NCI-H345 treated with DMSO at 0.1 percent for 48 hours (cell line): ENCODE results near the gene SEBOX.
A peak's percentile ranks its signal among the peaks of the same experiment; 100 is the strongest.

Experiments used
- DNase-seq: peaks from one replicate; lab custom pipeline; 2025; ENCODE audit not compliant: unreplicated experiment; lab: John Stamatoyannopoulos, UW

The SEBOX gene

DNA sequence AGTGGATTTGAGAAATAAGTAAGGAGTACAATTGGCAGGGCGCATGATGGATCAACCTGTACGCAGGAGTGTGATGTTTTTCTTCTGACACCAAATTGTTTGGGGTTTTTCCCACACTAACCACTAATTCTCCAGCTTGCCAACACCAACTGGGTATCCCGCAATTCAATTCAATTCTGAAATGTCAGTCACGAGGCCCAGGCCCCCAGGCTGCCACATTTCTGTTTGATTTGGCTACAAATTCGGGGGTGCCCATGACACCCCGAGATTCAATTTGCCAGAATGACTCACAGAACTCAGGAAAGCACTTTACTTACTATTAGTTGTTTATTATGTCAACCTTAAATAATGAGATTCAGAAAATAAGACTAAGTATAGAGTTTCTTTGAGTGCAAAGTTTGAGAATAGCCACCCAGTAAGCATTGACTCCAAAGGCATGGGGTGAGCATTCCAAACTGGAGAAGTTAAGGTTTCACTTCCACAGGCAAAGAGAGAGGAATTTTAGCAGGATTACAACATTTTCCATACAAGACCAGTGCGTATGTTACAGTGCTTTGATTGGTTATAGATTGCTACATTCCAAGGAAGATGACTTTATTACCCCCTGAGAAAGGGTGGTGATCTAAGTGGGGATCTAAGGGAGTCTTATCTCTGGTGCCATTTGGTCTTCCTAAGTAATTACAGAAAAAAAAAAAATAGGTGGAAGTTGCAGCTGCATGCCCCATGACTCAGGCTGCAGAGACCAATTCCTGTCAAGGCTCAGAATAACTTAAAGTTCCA is 29.5 kb upstream of the SEBOX start:
- DNase-seq: no peak

DNA sequence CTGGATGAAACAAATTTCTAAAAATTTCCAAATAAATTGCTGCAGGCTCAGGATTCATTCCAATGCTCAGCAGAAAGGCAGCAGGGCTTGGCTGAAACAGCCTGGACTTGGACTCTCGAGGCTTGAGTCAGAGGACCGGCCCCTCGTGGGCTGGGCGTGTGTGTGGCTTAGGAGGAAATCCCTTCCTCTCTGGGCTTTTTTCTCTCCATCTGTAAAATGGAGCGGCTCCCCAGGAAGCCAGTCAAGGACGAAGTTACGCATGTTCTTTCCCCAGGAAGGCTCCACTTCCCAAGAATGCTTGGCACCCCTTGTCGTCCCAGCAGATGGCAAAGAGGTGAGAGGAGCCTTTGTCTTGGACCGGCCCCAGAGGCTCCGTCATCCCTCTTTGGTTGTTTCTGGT is 27.5 kb upstream of the SEBOX start:
- no peak for DNase-seq

DNA sequence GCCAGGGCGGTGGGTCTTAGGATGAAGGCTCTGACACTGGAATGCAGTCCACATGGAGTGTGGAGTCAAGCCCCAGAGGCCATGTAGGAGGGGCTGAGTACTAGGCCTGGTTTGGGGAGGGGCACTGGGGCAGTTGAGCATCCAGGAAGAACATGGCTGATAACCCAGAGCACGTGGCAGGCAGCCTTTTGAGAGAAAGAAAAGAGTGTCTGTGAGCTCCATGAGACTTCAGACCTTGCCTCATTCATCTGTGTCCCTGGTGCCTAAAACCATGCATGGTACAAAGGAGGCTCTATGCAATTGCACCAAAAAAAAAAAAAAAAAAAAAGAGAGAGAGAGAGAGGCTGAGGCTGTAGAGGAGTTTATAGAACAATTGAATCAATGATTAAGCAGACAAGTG is 26.4 kb upstream of the SEBOX start:
- no peak for DNase-seq

DNA sequence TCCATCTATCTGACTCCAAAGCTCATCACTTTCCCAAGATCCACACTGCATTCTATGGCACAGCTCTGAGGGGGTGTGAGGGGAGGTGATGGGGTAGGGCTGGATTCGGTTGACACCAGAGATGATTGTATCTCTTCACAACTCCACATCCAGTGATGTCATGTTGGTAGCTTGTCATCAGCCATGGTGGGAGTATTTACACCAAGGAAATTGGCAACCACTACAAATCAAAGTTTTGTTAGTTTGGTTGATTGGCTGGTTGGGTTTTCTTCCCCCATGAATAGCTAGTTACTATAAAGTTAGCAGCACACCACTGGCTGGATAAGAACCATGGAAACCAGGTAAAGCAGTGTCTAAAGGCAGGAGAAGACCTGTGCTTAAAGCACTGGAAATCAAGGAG is 26.0 kb upstream of the SEBOX start:
- no peak for DNase-seq

DNA sequence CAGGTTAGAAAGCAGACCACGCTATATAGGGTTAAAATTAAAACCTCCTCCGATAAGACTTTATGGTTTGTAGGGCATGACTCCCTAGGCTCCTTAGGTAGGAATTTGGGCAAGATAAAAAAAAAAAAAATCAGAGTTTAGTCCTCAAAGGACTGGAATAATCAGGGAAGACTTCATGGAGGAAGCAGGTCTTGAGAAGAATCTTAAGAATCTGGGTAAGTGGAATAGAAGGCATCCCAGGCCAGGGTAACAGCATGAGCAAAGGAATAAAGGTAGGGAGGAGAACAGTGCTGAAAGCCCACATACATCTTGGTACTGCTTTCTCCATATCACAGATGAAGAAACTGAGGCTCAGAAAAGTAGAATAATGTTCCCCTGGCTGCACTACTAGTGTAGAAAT is 25.6 kb upstream of the SEBOX start:
- no peak for DNase-seq

DNA sequence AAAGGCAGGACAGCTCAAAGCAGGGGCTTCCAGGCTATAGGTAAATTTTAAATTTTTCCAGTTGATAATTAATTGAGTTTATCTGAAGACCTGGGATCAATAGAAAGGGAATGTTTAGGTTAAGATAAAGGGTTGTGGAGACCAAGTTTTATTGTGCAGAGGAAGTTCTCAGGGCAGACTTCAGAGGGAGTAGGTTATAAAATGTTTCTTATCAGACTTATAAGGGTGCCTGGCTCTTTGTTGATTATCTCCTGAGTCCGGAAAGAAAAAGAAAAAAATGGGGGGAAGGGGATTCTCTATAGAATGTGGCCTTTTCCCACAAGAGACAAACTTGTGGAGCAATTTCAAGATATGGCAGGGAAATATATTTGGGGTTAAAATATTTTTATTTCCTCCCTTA is 25.1 kb upstream of the SEBOX start:
- no peak for DNase-seq

DNA sequence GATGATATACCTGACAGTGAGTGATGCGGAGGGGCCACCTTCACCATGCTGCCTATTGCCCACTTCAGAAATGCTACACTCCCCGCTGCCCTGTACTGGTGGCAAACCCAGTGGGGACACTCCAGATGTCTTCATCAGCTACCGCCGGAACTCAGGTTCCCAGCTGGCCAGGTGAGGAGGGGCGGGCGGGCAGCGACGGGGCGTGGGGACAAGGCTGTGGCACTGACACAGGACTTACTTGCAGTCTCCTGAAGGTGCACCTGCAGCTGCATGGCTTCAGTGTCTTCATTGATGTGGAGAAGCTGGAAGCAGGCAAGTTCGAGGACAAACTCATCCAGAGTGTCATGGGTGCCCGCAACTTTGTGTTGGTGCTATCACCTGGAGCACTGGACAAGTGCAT is 23.1 kb upstream of the SEBOX start:
- no peak for DNase-seq

DNA sequence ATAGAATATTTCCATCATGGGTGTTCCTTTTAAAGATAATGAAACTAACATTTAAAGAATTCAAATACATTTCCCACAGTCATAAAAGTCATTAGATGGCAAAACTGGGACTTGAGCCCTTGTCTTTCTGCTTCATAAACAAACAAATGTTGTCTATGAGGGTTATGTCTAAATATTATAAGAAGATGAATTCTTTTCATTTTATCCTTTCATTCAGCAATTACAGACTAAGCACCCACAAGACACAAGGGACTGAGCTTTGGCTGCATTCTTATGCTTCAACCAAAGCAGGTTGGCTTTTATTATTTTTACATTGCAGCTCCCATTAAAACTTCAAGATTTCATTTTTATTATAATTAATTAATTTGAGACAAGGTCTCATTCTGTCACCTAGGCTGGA is 21.4 kb upstream of the SEBOX start:
- no peak for DNase-seq

DNA sequence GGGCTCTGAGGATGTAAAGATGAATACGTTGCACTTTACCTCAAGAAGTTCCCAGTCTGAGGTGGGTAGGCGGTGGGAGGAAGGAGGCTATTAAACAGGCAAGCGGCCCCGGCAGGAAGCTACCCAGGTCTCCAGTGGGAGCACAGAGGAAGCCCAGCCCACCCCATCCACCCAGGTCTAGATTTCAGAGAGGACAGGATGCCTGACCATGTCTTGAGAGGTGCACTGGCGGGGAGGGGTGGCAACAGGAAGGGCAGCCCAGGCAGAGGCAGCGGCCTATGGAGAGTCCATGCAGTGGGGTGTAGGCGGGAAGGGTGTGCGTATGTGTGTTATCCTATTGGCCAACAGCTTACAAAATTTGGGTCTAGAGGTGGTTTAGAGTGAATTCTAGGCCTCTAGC is 20.4 kb upstream of the SEBOX start:
- no peak for DNase-seq

DNA sequence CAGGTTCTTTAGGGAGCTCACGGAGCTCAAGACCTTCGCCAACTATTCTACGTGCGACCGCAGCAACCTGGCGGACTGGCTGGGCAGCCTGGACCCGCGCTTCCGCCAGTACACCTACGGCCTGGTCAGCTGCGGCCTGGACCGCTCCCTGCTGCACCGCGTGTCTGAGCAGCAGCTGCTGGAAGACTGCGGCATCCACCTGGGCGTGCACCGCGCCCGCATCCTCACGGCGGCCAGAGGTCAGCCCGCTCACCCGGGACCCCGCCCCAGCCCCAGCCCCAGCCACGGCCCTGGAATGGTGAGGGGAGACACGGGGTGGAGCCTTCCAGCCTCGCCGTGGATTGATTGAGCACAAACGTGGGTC is 20.0 kb upstream of the SEBOX start:
- DNase-seq: no peak

DNA sequence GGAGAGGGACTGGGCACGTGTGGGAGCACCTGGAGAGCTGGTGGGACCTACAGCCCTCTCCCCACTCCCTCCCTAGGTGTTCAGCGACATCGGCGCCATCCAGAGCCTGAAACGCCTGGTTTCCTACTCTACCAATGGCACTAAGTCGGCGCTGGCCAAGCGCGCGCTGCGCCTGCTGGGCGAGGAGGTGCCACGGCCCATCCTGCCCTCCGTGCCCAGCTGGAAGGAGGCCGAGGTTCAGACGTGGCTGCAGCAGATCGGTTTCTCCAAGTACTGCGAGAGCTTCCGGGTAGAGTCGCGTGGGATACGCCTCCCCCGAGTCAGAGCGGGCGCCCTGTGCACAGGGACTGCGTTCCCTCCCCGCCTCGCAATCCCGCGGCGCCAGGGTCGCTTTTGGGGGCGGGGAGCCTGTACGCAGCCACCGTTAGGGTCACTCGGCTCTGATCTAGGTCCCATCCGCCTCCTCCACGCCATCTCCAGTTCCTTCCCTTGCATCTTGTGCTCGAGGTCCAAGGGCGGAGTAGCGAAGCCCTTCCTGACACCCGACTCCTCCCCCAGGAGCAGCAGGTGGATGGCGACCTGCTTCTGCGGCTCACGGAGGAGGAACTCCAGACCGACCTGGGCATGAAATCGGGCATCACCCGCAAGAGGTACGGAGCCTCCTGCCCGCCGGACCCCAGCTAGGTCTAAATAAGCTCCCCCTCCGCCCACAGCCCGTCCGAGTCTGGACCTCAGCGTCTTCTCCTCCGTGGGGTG is 19.5 kb upstream of the SEBOX start:
- DNase-seq: no peak

DNA sequence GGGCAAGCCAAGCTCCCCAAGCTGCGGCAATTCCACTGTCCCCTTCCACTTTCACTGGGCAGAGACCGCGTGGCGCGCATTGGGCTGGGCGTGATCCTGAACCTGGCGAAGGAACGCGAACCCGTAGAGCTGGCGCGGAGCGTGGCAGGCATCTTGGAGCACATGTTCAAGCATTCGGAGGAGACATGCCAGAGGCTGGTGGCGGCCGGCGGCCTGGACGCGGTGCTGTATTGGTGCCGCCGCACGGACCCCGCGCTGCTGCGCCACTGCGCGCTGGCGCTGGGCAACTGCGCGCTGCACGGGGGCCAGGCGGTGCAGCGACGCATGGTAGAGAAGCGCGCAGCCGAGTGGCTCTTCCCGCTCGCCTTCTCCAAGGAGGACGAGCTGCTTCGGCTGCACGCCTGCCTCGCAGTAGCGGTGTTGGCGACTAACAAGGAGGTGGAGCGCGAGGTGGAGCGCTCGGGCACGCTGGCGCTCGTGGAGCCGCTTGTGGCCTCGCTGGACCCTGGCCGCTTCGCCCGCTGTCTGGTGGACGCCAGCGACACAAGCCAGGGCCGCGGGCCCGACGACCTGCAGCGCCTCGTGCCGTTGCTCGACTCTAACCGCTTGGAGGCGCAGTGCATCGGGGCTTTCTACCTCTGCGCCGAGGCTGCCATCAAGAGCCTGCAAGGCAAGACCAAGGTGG is 16.3 kb upstream of the SEBOX start:
- DNase-seq: no peak

DNA sequence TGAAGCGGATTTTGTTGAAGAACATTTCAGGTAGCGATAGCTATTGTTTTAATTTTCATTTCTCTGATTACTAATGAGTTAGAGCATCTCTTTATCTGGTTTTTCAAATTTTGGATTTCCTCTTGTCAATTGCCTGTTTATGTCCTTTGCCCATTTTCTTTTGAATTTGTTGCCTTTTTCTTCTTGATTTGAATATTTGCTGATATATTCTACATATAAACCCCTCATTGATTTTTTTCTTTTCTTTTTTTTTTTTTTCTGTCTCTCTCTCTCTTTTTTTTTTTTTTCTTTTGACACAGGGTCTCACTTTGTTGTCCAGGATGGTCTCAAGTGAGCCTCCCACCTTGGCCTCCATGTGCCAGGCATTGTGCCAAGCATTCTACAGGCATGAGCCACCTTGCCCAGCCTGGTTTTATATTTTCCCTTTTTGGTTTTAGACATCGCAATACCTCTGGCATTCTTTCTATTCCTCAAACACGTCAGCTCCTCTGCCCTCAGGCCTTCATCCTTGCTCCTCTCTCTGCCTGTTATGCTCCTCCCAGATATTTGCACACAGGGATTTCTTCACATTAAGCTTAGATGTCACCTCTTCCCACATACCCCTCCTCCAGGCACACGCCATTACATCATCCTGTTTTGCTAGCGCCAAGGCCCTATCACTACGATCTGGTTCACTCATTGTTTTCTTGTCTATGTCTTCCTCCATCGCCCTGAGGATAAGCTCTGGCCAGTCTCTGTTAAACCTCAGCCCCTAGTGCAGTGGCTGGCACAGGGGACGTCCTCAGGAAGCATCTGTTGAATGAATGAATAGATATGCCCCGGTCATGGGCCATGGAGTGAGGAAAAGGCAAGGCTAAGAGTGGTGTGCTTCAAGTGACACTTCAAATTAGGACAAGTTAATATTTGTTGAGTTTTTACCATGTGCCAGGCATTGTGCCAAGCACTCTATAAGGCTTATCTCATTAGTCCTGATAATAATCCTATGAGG is 15.1 kb upstream of the SEBOX start:
- DNase-seq: no peak

DNA sequence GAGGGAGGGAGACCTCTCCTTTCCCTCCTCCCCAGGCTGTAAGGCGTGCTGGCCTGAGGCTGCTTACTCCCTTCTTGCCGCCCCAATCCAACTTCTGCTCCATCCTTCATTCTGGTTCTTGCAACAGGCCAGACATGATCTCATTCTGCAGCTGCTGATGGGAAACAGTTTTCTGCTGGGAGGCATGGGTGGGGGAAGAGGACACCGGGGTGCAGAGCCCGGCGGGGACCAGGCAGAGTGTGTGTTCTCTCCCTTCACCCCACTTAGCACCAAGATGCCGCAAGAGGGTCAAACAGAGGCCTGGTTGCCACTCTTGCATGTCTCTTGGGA is 7.9 kb upstream of the SEBOX start:
- no peak for DNase-seq

DNA sequence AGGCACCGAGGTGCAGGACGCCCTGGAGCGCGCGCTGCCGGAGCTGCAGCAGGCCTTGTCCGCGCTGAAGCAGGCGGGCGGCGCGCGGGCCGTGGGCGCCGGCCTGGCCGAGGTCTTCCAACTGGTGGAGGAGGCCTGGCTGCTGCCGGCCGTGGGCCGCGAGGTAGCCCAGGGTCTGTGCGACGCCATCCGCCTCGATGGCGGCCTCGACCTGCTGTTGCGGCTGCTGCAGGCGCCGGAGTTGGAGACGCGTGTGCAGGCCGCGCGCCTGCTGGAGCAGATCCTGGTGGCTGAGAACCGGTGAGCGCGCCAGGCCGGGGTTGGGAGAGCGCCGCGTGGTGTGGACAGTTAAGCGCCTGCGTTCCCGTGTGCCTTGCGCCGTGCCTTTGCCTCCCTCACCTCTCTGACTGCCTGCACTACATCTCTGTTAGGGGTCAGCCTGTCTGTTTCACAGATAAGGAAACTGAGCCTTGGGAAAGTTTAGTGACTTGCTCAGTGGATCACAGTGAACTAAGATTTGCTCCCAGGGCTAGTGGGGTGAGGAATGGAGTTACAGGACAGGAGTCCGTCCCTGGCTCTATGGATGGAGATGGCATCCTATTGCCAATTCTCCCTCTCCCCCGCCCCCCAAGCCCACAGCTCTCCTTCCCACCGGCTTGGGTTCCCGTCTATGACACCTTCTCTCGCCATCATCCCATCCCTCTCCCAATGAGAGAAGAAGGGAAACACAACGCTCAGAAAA is 7.4 kb upstream of the SEBOX start:
- DNase-seq: no peak

DNA sequence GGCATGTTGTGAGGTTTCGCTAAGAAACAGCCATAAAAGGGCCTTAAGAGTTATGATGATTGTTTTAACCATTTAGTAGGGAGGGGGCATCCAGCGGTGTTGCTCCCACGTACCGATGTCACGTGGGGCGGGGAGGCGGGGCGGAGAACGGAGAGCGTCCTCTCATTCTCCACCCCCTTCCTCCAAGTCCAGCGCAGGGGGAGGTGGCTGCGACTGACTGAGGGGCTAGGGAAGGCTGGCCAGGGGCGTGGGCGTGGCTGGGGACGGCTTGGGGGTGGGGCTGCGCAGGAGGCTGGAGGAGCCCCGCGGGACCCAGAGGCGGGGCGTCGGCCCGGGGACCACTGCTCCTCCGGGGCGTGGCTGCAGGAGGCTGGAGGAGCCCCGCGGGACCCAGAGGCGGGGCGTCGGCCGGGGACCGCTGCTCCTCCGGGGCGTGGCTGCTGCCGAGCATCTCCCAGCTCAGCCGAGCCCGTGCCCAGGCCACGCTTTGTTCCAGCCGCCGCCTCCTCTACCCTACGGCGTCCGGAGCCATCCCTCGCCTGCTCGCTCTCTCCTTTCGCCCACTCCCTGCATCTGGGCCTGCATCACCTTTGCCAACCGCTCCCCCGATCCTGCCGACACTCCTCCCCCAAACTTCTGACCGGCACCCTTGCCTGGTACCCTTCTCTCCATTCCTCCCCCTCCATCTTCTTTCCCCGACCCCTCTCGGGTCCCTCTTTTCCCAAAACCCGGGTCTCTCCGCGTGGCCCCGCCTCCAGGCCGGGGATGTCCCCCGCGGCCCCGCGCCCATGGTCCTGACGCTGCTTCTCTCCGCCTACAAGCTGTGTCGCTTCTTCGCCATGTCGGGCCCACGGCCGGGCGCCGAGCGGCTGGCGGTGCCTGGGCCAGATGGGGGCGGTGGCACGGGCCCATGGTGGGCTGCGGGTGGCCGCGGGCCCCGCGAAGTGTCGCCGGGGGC is 6.5 kb upstream of the SEBOX start, which contains the start of gene SARM1:
Gene SARM1, plus strand, starts transcription at position 450 of the 958 bp plus-strand sequence. Its CDS starts 339 bp downstream, at position 789.
- peak; percentile 84 for DNase-seq

DNA sequence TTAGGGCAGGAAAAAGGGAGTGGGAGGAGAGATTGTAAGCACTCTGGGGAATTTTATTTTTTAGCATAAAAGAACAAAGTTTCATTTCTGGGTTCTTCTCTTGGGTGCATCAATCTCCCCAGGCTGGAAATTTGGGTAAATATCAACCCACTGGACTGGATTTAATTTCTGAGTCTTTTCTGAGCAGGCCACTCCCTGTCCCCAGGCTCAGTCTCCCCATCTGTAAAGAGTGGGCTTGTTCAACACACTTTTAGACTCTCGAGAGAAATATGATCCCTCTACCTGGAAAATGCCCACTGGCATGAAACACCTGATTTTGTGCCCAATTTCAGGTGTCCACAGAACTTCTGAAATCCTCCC is 5.7 kb upstream of the SEBOX start:
- DNase-seq: no peak

DNA sequence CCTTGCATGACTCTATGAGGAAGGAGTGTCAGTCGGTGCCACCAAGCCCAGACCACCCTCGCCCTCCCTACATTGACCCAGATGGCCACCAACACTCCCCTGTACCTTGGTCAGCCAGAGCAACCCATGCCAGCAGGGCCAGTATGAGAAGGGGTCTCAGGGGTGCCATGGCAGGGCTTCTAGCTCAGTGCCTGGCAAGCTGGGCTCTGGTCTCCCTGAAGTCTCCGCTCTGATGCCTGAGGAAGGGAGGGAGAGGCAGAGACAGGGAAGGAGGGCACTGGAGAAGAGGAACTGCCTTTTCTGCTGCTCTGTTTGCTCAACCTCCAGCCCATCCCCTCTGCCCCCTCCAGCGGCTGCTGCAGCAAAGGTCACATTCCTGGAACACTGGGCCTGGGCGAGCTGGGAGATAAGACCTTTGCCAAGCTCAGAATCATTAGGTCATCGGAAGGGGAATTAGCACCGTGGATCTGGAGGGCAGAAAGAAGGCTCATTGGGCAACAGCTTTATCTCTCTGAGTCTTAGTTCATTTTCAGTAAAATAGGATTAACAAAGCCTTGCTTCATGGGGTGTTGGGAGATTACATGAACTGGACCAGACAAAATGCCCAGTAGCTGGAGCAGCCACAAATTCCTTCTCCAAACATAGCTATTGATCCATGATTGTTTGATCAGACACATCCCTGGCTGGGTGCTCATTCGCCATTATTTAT is 5.2 kb upstream of the SEBOX start, which contains the start of gene VTN:
Gene VTN, minus strand, starts transcription at position 273 of the 709 bp plus-strand sequence. Its CDS starts 104 bp downstream, at position 169.
- DNase-seq: no peak

DNA sequence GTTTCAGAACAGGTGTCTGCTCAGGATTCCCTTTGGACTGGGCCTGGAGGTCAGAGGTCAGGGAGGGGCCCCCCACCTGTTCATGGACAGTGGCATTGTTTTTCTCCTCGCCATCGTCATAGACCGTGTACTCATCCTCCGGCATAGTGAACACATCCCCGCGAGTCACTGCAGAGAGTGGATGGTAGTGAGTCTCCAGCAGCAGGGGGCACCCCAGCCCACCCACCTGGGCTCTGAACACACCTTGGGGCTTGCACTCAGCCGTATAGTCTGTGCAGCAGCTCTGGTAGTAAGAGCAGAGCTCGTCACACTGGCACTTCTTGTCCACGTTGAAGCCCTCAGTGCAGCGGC is 4.7 kb upstream of the SEBOX start:
- DNase-seq: no peak
